Hindlimb muscle (tissue), 1 donor: ENCODE measurements around the gene PDZD2. TPM values are rescaled to one million over a fixed set of nuclear protein-coding genes. Genes with fewer than 3 reads are reported as not detected.
"Not testable (repeated sequence)": the region's sequence is repeated elsewhere in the genome, so short reads cannot be mapped to it uniquely, and the experiment has no call there.

ENCODE experiments used
- DNase-seq: peaks from one replicate; pipeline ENCODE4 v3.0.0-alpha.2; 2013
- polyA plus RNA-seq: library from polyadenylated mRNA; unstranded; fragments of 120-200 nt; gene quantifications from one replicate; pipeline ENCODE4 v1.2.1, GENCODE V29; 2013; ENCODE audit not compliant: insufficient read length

Gene PDZD2
- polyA plus RNA-seq, 1 donor, result 6.1 TPM

GRCh38 chr5:31638345-31638744 is 586 bp upstream of the PDZD2 start:
- no peak for DNase-seq

GRCh38 chr5:31639481-31640411 is 815 bp downstream of the PDZD2 start:
- DNase-seq, result no peak

GRCh38 chr5:31640573-31640972 is 1.6 kb downstream of the PDZD2 start:
- DNase-seq, result no peak

- DNase-seq, result no peak
Observed at GRCh38 chr5:31641059-31641458, 2.1 kb downstream of the PDZD2 start.

- no peak for DNase-seq
Observed at GRCh38 chr5:31641575-31641974, 2.6 kb downstream of the PDZD2 start.

GRCh38 chr5:31645420-31646081 is 6.6 kb downstream of the PDZD2 start:
- DNase-seq, result no peak

GRCh38 chr5:31648326-31648725 is 9.4 kb downstream of the PDZD2 start:
- DNase-seq, result no peak

- DNase-seq, result no peak
Observed at GRCh38 chr5:31651241-31651640, 12.3 kb downstream of the PDZD2 start.

GRCh38 chr5:31655491-31655890 is 16.6 kb downstream of the PDZD2 start:
- no peak for DNase-seq

- DNase-seq, result no peak
Observed at GRCh38 chr5:31656806-31657205, 17.9 kb downstream of the PDZD2 start.

GRCh38 chr5:31657315-31657979 is 18.5 kb downstream of the PDZD2 start:
- no peak for DNase-seq

- DNase-seq, result no peak
Observed at GRCh38 chr5:31661257-31661656, 22.3 kb downstream of the PDZD2 start.

GRCh38 chr5:31663519-31663918 is 24.6 kb downstream of the PDZD2 start:
- DNase-seq, result no peak

- no peak for DNase-seq
Observed at GRCh38 chr5:31664566-31664965, 25.6 kb downstream of the PDZD2 start.

- DNase-seq, result no peak
Observed at GRCh38 chr5:31671339-31671741, 32.4 kb downstream of the PDZD2 start.

- DNase-seq, result no peak
Observed at GRCh38 chr5:31674371-31674951, 35.5 kb downstream of the PDZD2 start.

- DNase-seq, result no peak
Observed at GRCh38 chr5:31675472-31675871, 36.5 kb downstream of the PDZD2 start.

- no peak for DNase-seq
Observed at GRCh38 chr5:31678180-31678579, 39.2 kb downstream of the PDZD2 start.

- no peak for DNase-seq
Observed at GRCh38 chr5:31680528-31680927, 41.6 kb downstream of the PDZD2 start.

GRCh38 chr5:31682025-31682424 is 43.1 kb downstream of the PDZD2 start:
- DNase-seq, result no peak

- DNase-seq, result no peak
Observed at GRCh38 chr5:31682851-31683250, 43.9 kb downstream of the PDZD2 start.

GRCh38 chr5:31688515-31689092 is 49.7 kb downstream of the PDZD2 start:
- no peak for DNase-seq

- DNase-seq, result not testable (repeated sequence)
Observed at GRCh38 chr5:31691408-31691807, 52.5 kb downstream of the PDZD2 start.
